GM23248 (cell line): ENCODE data around the gene SLC44A5.

Source experiments
- EZH2 ChIP-seq: fragments of 200-600 bp; sonication (generic); IDR thresholded peaks from 2 replicates; pipeline ENCODE4 v1.6.1; 2018; ENCODE audit warnings: antibody characterized with exemption, mild to moderate bottlenecking; ENCODE audit not compliant: insufficient read depth, poor library complexity, severe bottlenecking
- EZH2phosphoT487 ChIP-seq: fragments of 200-600 bp; sonication (generic); IDR thresholded peaks from 2 replicates; pipeline ENCODE4 v1.6.1; 2018; ENCODE audit warnings: antibody characterized with exemption, moderate library complexity, mild to moderate bottlenecking, low read depth; ENCODE audit not compliant: insufficient read depth

GRCh38 chr1:75531570-75531969 is 79.3 kb downstream of the SLC44A5 start:
- TF ChIP-seq EZH2 (no peak), EZH2phosphoT487 (no peak)
